Neural progenitor cell (in vitro differentiated cells): ENCODE measurements around the gene KDM5B. TPM values are rescaled to one million over a fixed set of nuclear protein-coding genes. Genes with fewer than 3 reads are reported as not detected.
"Not testable (repeated sequence)": the region's sequence is repeated elsewhere in the genome, so short reads cannot be mapped to it uniquely, and the experiment has no call there.

Source experiments
- DNase-seq: peaks from one replicate; pipeline ENCODE4 v3.0.0-alpha.2; 2016; ENCODE audit warnings: low spot score
- H2AFZ ChIP-seq: fragments of 200-600 bp; sonication (generic); replicated peaks from 2 replicates; pipeline ENCODE4 v1.6.1; 2016; ENCODE audit warnings: antibody characterized with exemption
- H3F3A ChIP-seq: fragments of 200-600 bp; sonication (generic); 2 replicates; pipeline ENCODE4 v1.6.1; 2016; ENCODE audit warnings: antibody characterized with exemption, low read depth
- H3K27ac ChIP-seq: fragments of 200-600 bp; sonication (generic); 2 replicates; pipeline ENCODE4 v1.5.1; 2016; ENCODE audit warnings: mild to moderate bottlenecking
- H3K27me3 ChIP-seq: fragments of 200-600 bp; sonication (generic); 2 replicates; pipeline ENCODE4 v1.6.1; 2016; ENCODE audit warnings: mild to moderate bottlenecking, moderate library complexity
- H3K36me3 ChIP-seq: fragments of 200-600 bp; sonication (generic); 2 replicates; pipeline ENCODE4 v1.5.1; 2016
- H3K4me1 ChIP-seq: fragments of 200-600 bp; sonication (generic); 2 replicates; pipeline ENCODE4 v1.6.1; 2016; ENCODE audit warnings: mixed run types
- H3K4me2 ChIP-seq: fragments of 200-600 bp; sonication (generic); 2 replicates; pipeline ENCODE4 v1.6.1; 2016
- H3K4me3 ChIP-seq: fragments of 200-600 bp; sonication (generic); 2 replicates; pipeline ENCODE4 v1.5.1; 2016
- H3K79me2 ChIP-seq: fragments of 200-600 bp; sonication (generic); 2 replicates; pipeline ENCODE4 v1.6.1; 2016; ENCODE audit warnings: low read depth
- H3K9ac ChIP-seq: fragments of 200-600 bp; sonication (generic); 2 replicates; pipeline ENCODE4 v1.6.1; 2016
- H3K9me3 ChIP-seq: fragments of 200-600 bp; sonication (generic); 2 replicates; pipeline ENCODE4 v1.5.1; 2016; ENCODE audit warnings: low read depth
- H4K20me1 ChIP-seq: fragments of 200-600 bp; sonication (generic); 2 replicates; pipeline ENCODE4 v1.6.1; 2016; ENCODE audit warnings: low read depth
- H3K27ac Mint-ChIP-seq: 3 replicates; pipeline ENCODE4 v1.8.0; 2021; ENCODE audit warnings: mixed read lengths
- H3K27me3 Mint-ChIP-seq: 2 replicates; pipeline ENCODE4 v1.8.0; 2022; ENCODE audit warnings: low read depth, mild to moderate bottlenecking, inconsistent platforms, moderate library complexity, mixed read lengths; ENCODE audit not compliant: insufficient read depth
- H3K36me3 Mint-ChIP-seq: 3 replicates; pipeline ENCODE4 v1.8.0; 2021; ENCODE audit warnings: mixed read lengths
- H3K4me1 Mint-ChIP-seq: 3 replicates; pipeline ENCODE4 v1.8.0; 2021; ENCODE audit warnings: mixed read lengths
- H3K4me3 Mint-ChIP-seq: 3 replicates; pipeline ENCODE4 v1.8.0; 2021; ENCODE audit warnings: mild to moderate bottlenecking, moderate library complexity, mixed read lengths
- H3K9me3 Mint-ChIP-seq: 3 replicates; pipeline ENCODE4 v1.8.0; 2020; ENCODE audit warnings: mixed read lengths
- CTCF ChIP-seq: fragments of 200-600 bp; sonication (generic); IDR thresholded peaks from 2 replicates; pipeline ENCODE4 v1.5.1; 2017; ENCODE audit warnings: antibody characterized with exemption, mild to moderate bottlenecking
- EZH2 ChIP-seq: fragments of 200-600 bp; sonication (generic); IDR thresholded peaks from 2 replicates; pipeline ENCODE4 v1.6.1; 2017; ENCODE audit warnings: antibody characterized with exemption, mild to moderate bottlenecking, moderate library complexity
- EZH2phosphoT487 ChIP-seq: fragments of 200-600 bp; sonication (generic); IDR thresholded peaks from 2 replicates; pipeline ENCODE4 v1.6.1; 2017; ENCODE audit warnings: antibody characterized with exemption
- total RNA-seq: library from RNA; depleted of rRNA; stranded (reverse); fragments of >200 nt; gene quantifications from 2 replicates; pipeline ENCODE4 v1.2.3, GENCODE V29; 2015; ENCODE audit warnings: low replicate concordance

The KDM5B gene
- total RNA-seq, 1 donor from 2014 or later, result 283 TPM

- peaks cover 100% of the 10 kb centered on the region for H3K79me2 ChIP-seq
- DNase-seq, result no peak
- Mint-ChIP-seq H3K27ac (no peak overlapping the region), H3K27me3 (peaks cover 4% of the 10 kb centered on the region), H3K9me3 (no peaks in the 10 kb centered on the region), H3K4me1 (peaks cover 18% of the 10 kb centered on the region), H3K36me3 (peaks cover 22% of the 10 kb centered on the region), H3K4me3 (no peak overlapping the region)
- no peaks in the 10 kb centered on the region for H3K9me3 ChIP-seq
- no peak overlapping the region for H3K4me2 ChIP-seq
- peaks cover 37% of the 10 kb centered on the region for H3K4me1 ChIP-seq
- H3K27me3 ChIP-seq, result no peaks in the 10 kb centered on the region
- TF ChIP-seq EZH2 (no peak), EZH2phosphoT487 (no peak)
- peaks cover 100% of the 10 kb centered on the region for H4K20me1 ChIP-seq
- no peak overlapping the region for H3K27ac ChIP-seq
- no peak overlapping the region for H3K4me3 ChIP-seq
- H3K36me3 ChIP-seq, result peaks cover 3% of the 10 kb centered on the region
- H3K9ac ChIP-seq, result no peak overlapping the region
- no peak overlapping the region for H2AFZ ChIP-seq
- peaks cover 8% of the 10 kb centered on the region for H3F3A ChIP-seq
These were observed 7.5 kb downstream of the KDM5B start for GRCh38 chr1:202800742-202801141.

- H3K36me3 ChIP-seq, result peaks cover 3% of the 10 kb centered on the region
- Mint-ChIP-seq H3K27me3 (peaks cover 4% of the 10 kb centered on the region), H3K4me1 (peaks cover 6% of the 10 kb centered on the region), H3K9me3 (no peaks in the 10 kb centered on the region), H3K36me3 (peaks cover 22% of the 10 kb centered on the region), H3K4me3 (no peak overlapping the region), H3K27ac (no peak overlapping the region)
- peaks cover 8% of the 10 kb centered on the region for H3F3A ChIP-seq
- H4K20me1 ChIP-seq, result peaks cover 100% of the 10 kb centered on the region
- no peak overlapping the region for H3K9ac ChIP-seq
- H3K27ac ChIP-seq, result no peak overlapping the region
- DNase-seq, result no peak
- no peak overlapping the region for H2AFZ ChIP-seq
- H3K4me3 ChIP-seq, result no peak overlapping the region
- H3K4me1 ChIP-seq, result peaks cover 20% of the 10 kb centered on the region
- no peak overlapping the region for H3K4me2 ChIP-seq
- H3K79me2 ChIP-seq, result peaks cover 100% of the 10 kb centered on the region
- no peaks in the 10 kb centered on the region for H3K27me3 ChIP-seq
- H3K9me3 ChIP-seq, result no peaks in the 10 kb centered on the region
- TF ChIP-seq CTCF (no peak), EZH2phosphoT487 (no peak), EZH2 (no peak)
These were observed 9.4 kb downstream of the KDM5B start for GRCh38 chr1:202798792-202799331.

- Mint-ChIP-seq H3K27me3 (peaks cover 4% of the 10 kb centered on the region), H3K4me1 (peaks cover 5% of the 10 kb centered on the region), H3K27ac (no peak overlapping the region), H3K4me3 (no peak overlapping the region), H3K36me3 (peaks cover 22% of the 10 kb centered on the region), H3K9me3 (no peaks in the 10 kb centered on the region)
- Histone ChIP-seq H3F3A (peaks cover 8% of the 10 kb centered on the region), H3K9ac (no peak overlapping the region), H4K20me1 (peaks cover 100% of the 10 kb centered on the region), H2AFZ (no peak overlapping the region), H3K9me3 (no peaks in the 10 kb centered on the region), H3K4me3 (no peak overlapping the region), H3K4me2 (no peak overlapping the region), H3K79me2 (peaks cover 100% of the 10 kb centered on the region), H3K27me3 (no peaks in the 10 kb centered on the region), H3K27ac (no peak overlapping the region), H3K36me3 (peaks cover 3% of the 10 kb centered on the region), H3K4me1 (peaks cover 15% of the 10 kb centered on the region)
- no peak for TF ChIP-seq EZH2
- no peak for TF ChIP-seq CTCF
- TF ChIP-seq EZH2phosphoT487, result no peak
- no peak for DNase-seq
These were observed 10.0 kb downstream of the KDM5B start for GRCh38 chr1:202798260-202798659.

- Histone ChIP-seq H3K36me3 (peaks cover 3% of the 10 kb centered on the region), H3K4me2 (no peak overlapping the region), H3K4me1 (peaks cover under 1% of the 10 kb centered on the region), H3K79me2 (peaks cover 100% of the 10 kb centered on the region), H3K27ac (no peak overlapping the region), H3F3A (peaks cover 6% of the 10 kb centered on the region), H3K4me3 (no peak overlapping the region), H3K27me3 (no peaks in the 10 kb centered on the region), H4K20me1 (peaks cover 100% of the 10 kb centered on the region), H3K9me3 (no peaks in the 10 kb centered on the region), H2AFZ (no peak overlapping the region), H3K9ac (no peak overlapping the region)
- H3K4me3 Mint-ChIP-seq, result no peak overlapping the region
- peaks cover 1% of the 10 kb centered on the region for H3K27me3 Mint-ChIP-seq
- DNase-seq, result no peak
- no peak overlapping the region for H3K27ac Mint-ChIP-seq
- TF ChIP-seq EZH2, result no peak
- H3K9me3 Mint-ChIP-seq, result no peaks in the 10 kb centered on the region
- peaks cover 3% of the 10 kb centered on the region for H3K4me1 Mint-ChIP-seq
- peaks cover 15% of the 10 kb centered on the region for H3K36me3 Mint-ChIP-seq
These were observed 11.6 kb downstream of the KDM5B start for GRCh38 chr1:202796670-202797069.

GRCh38 chr1:202794931-202795330 is 13.3 kb downstream of the KDM5B start:
- H3K27ac Mint-ChIP-seq, H3K27me3 ChIP-seq, H3K36me3 Mint-ChIP-seq, H3K36me3 ChIP-seq, H3K27me3 Mint-ChIP-seq, H3K4me3 Mint-ChIP-seq, H3K4me1 ChIP-seq, H3K9ac ChIP-seq, H2AFZ ChIP-seq, H3K4me1 Mint-ChIP-seq, H3F3A ChIP-seq, H3K27ac ChIP-seq, DNase-seq, H3K4me2 ChIP-seq, H3K9me3 Mint-ChIP-seq, H3K9me3 ChIP-seq, H3K4me3 ChIP-seq: not testable (repeated sequence)
- Histone ChIP-seq H3K79me2 (peaks cover 100% of the 10 kb centered on the region), H4K20me1 (peaks cover 100% of the 10 kb centered on the region)
